GM21447 (cell line): Measurements from ENCODE around the gene GSPT2.
"Not testable (repeated sequence)": the region's sequence is repeated elsewhere in the genome, so short reads cannot be mapped to it uniquely, and the experiment has no call there.

Source experiments
- ATAC-seq: cut with Tn5 transposase; IDR thresholded peaks from one replicate; pipeline ENCODE4 v1.9.1; 2021; ENCODE audit not compliant: unreplicated experiment

The GSPT2 gene

GRCh38 chrX:51743179-51743957, at the start of gene GSPT2:
Gene GSPT2, plus strand, starts transcription at chrX:51743442. Its CDS starts 185 bp downstream, at chrX:51743627.
- peak; percentile 95 for ATAC-seq

DNA sequence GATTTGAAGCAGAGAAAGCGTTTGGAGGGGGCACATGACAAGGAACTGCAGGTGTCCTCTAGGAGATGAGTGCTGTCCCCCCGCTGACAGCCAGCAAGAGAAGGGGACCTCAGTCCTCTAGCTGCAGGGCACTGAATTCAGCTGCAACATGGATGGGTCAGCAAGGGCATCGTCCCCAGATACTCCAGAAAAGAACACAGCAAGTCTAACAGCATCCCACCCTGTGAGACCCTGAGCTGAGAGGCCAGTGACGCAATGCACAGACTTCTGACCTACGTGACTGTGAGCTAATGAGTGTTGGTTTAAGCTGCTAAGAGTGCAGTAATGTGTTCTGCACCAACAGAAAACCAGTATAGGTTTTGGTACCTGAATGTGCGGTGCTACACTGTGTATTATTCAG, 49.0 kb upstream of the GSPT2 start:
- ATAC-seq = no peak

- ATAC-seq = no peak
Measured at GRCh38 chrX:51697397-51697796, 45.8 kb upstream of the GSPT2 start.

DNA sequence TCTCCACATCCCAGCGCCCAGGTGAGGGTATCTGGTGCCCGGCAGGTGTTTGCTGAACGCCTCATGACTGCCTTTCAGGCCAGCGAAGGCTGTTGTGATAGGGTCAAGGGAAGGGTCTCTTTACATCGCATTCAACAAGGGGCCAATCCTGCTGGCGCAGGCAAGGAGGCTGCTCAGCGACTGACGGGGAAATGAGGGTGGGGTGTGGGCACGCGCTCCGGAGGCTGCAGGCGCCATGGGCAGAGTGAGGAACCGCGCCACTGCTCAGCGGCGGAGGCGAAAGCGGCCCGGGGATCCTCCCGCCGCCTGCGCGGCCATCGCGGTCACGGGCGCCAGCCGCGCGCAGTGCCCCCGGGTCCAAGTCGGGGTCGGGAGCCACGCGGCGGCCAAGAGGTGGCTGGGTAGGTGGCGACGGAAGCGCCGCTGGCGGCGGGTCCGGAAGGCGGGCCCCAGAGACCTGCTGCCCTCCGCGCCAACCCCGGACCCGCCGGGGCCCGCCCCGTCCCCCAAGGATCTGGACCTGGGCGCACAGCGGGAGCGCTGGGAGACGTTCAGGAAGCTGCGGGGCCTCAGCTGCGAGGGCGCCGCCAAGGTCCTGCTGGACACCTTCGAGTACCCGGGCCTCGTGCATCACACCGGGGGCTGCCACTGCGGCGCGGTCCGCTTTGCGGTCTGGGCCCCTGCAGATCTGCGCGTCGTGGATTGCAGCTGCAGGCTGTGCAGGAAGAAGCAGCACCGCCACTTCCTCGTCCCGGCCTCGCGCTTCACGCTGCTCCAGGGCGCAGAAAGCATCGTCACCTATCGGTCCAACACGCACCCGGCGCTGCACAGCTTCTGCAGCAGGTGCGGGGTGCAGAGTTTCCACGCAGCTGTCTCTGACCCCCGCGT, 32.7 kb upstream of the GSPT2 start, which contains the start of gene CENPVL1:
TSS of gene CENPVL1 (plus strand) at position 236 of the 888 bp plus-strand sequence. CDS start at position 236, 0 bp downstream.
- ATAC-seq = not testable (repeated sequence)

DNA sequence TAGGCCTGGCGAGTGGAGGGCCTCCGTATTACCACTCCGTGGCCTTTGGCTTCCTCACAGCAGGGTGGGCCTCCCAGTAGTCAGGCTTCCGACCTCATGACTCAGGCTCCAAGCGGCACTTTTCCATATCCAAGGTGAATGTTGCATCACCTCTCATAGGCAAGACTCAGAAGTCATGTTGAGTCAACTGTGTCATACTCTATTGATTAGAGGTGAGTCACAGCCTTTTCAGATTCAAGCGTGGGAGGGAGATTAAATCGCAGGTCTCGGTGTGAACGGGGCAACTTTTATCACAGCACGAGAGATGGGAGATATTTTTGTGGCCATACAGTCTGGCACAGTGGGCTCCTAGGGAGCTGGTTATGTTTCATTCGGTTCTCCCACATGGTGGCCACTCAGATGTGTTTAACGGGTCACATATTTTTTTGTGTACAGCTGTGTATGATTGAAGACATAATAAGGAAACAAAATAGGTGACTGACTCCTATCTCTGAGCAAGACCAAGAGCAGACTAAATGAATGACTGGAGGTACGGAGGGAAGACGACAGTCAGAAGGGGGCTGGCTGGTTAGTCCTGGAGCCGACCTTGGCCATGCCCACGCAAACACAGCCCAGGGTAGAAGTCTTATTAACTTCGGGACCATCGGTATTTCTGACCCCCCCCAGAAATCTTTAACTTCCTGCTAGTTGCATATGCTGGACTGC, 30.1 kb upstream of the GSPT2 start:
- ATAC-seq = not testable (repeated sequence)

GRCh38 chrX:51728202-51728601, 15.0 kb upstream of the GSPT2 start:
- no peak for ATAC-seq

GRCh38 chrX:51737091-51737490, 6.2 kb upstream of the GSPT2 start:
- ATAC-seq = no peak

DNA sequence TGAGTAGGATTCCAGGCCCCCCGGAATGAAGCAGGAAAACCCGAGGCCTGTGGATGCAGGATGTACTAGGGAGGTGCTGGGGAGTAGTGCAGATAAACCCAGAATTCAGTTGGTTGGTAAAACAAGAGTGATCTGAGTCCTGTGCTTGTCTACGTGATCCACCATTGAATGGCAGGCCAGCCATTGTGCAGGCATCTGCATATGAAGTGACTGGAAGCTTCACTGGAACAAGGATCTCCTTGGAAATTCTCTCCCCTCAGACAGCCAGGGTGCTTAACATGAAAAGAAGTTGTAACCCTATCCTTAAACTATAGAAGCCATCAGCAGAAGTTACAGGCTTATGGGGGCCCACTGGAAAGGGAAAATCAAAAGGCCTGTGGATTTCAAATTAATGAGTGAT, 656 bp upstream of the GSPT2 start:
- no peak for ATAC-seq

GRCh38 chrX:51747671-51748070, 4.4 kb downstream of the GSPT2 start:
- ATAC-seq = no peak

DNA sequence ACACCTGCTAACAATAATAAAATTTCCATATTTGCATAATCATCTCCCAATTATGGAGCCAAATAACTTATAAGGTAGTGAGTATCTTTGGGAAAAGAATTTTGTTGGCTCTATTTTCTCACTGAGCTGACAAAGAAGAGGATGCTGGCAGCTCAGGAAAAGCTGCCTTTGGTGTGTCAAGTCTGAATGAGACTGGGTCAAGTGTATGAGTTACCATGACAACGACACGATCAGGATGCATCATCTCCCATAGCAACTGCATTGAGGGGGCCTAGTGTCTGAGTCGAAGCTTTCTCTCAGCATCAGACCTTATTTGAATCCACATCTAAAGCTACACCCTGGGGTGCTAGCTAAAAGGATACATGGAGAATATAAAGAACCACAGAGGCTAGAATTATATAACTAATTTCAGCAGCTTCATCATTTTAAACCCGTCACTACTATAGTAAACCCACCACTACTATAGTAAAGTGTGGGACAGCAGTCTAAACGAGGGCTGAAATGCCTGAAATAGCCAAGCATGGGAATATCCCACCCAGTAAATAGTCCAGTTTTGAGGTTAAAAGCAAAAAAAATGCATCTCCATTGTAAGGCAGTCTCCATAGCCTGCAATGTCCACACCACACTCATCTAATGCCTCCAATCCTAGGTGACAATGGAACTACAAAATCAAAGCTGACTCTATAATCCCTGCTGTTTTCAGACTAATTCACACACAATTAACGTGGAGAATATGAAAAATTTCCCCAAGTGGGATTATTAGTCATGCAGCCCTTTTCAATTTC, 16.0 kb downstream of the GSPT2 start:
- ATAC-seq = no peak

DNA sequence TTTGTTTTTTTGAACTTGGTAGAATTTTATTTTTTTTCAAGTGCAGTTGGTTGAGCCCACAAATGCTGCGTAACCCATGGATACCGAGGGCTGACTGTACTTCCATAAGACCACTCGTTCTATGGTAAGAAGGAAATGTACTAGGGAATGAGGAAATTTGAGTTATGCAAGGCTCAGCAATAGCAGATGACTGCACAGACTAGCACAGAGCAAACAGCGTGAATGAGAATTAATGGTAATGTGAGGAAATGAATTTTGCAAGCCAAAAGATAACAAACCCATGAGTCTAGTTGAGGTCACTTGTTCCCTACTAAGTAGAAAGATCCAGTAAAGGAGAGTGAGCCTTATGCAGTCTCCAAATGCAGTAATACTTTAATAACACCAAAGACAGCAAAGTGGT, 17.4 kb downstream of the GSPT2 start:
- no peak for ATAC-seq

DNA sequence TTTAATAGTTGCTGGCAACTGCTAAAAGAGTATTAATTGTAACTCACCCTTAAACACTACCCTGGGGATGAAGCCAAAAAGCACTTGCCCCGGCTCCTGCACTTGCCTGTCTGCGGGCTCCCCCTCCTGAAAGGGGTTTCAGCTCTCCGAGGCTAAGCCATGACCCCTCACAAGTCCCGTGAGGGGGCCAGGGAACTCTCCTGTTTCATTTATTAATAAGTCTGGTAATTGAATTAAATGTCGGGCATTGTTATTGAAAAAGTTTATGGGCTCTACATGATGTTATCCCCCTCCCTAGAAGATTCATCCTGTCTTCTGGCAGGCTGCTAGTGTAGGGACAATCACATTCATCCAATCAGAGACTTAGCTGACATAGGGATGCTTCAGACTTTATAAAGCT, 23.3 kb downstream of the GSPT2 start:
- no peak for ATAC-seq

DNA sequence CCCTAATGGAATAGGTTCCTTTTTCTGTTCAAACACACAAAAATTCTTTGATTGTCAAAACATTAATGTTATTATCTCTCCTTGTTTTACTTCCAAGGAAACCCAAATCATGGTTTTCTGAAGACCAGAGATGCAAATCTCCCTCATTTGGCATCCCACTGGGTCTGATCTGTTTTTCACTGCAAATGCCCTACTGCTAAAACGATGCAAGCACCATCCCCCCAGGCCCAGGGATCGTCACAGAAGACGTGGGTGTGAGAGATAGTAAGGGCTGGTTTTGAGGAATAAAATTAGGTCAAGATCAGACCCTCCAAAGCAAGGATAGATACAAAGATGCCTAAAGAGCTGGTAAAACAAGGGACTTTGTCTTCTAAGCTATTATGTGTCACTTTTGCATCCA, 33.6 kb downstream of the GSPT2 start:
- ATAC-seq = no peak

DNA sequence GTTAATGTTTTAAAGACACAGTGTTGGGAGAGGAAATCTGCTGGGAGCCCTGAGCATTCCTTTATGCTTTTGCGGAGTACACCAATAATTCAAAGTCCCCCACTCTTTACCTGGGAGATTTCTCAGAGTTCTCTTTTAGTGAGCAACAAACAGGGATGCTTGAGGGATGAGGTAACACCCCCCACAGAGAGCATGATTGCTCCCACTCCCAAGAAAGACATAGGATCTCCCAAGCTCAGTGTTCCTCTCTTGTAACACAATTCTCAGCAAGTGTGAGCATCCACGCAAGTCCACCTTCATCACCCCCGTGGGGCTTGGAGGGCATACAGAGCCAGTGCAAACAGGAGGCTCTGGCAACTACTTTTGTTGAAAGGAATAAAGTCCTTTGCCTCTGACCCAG, 36.1 kb downstream of the GSPT2 start:
- no peak for ATAC-seq

DNA sequence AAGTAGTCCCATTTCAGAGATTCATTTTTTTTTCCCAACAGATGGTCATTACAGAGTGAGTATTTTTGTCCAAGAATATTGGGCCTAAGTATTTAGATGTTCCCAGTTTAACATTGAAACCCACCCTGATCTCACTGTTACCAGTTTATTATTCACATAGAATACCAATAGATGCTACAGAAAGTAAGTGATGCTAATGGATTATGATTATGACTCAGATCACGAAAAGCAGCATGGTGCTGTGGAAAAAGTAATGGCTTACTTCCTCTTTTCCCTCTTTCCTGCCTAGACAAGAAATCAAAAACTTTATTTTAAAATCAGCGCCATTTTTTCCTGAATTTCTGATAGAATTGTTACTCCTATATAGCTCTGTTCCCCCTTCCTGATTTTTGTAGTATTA, 51.9 kb downstream of the GSPT2 start:
- no peak for ATAC-seq
